B cell (primary cell): ENCODE results near the gene GPR15LG. TPM values are rescaled to one million over a fixed set of nuclear protein-coding genes. Genes with fewer than 3 reads are reported as not detected.

ENCODE experiments used
- ATAC-seq: fragments of 200-7000 bp; cut with Tn5 transposase; one replicate; pipeline ENCODE4 v1.10.0; 2021; ENCODE audit warnings: low read depth, mild to moderate bottlenecking, moderate number of reproducible peaks, moderate library complexity
- CTCF ChIA-PET: fragments of 350-600 bp; sonication (Branson Sonifier 250); formaldehyde crosslinking; loops from one replicate; lab custom pipeline; 2021; ENCODE audit warnings: antibody characterized with exemption, inconsistent platforms; lab: Charles Lee
- POLR2A ChIA-PET: fragments of 350-600 bp; sonication (Branson Sonifier 250); formaldehyde crosslinking; loops from one replicate; lab custom pipeline; 2021; ENCODE audit warnings: antibody characterized with exemption; lab: Charles Lee
- DNase-seq: peaks from one replicate; pipeline ENCODE4 v3.0.0; 2013
- H2AFZ ChIP-seq: 2 replicates; pipeline ENCODE4 v1.6.1; 2012; ENCODE audit warnings: mild to moderate bottlenecking, low read depth, low read length; ENCODE audit not compliant: insufficient read depth, poor library complexity, severe bottlenecking
- H3K27ac ChIP-seq, 2 donors: 1 replicate in 1 of 2; 2 replicates in 1 of 2; pipeline ENCODE4 v1.5.1; 2012 to 2013; ENCODE audit warnings: low read length in 2 of 2, mild to moderate bottlenecking in 2 of 2, moderate library complexity in 1 of 2
- H3K27me3 ChIP-seq, 4 experiments: fragments of 200-600 bp in 1 of 4; sonication (generic) in 1 of 4; replicated peaks in 1 of 4; 1 replicate in 2 of 4; 2 replicates in 2 of 4; pipeline versions ENCODE4 v1.6.1 to v1.7.0; 2013 to 2016; ENCODE audit warnings: low read length in 3 of 4, mild to moderate bottlenecking in 2 of 4, mixed read lengths in 1 of 4, moderate library complexity in 1 of 4; ENCODE audit not compliant: insufficient read depth in 4 of 4, control insufficient read depth in 3 of 4; ENCODE audit errors: control extremely low read depth in 1 of 4
- H3K36me3 ChIP-seq, 2 experiments: replicated peaks in 1 of 2; 1 replicate in 1 of 2; 2 replicates in 1 of 2; pipeline versions ENCODE4 v1.6.1 to v1.7.1; 2013; ENCODE audit warnings: low read length in 1 of 2; ENCODE audit not compliant: insufficient read depth in 2 of 2, control insufficient read depth in 1 of 2; ENCODE audit errors: control extremely low read depth in 1 of 2, extremely low read depth in 1 of 2
- H3K4me1 ChIP-seq, 2 donors: fragments of 200-600 bp in 1 of 2; sonication (generic) in 1 of 2; 1 replicate in 1 of 2; 2 replicates in 1 of 2; pipeline versions ENCODE4 v1.5.1 to v1.6.1; 2013 to 2017; ENCODE audit warnings: low read length in 2 of 2; ENCODE audit not compliant: control insufficient read depth in 2 of 2, insufficient read depth in 2 of 2
- H3K4me2 ChIP-seq: replicated peaks from 2 replicates; pipeline ENCODE3; 2012; ENCODE audit warnings: mild to moderate bottlenecking, low read depth, low read length; ENCODE audit not compliant: poor library complexity, severe bottlenecking
- H3K4me3 ChIP-seq, 5 experiments: fragments of 200-600 bp in 1 of 5; sonication (generic) in 1 of 5; 1 replicate in 3 of 5; 2 replicates in 2 of 5; pipeline versions ENCODE4 v1.5.1 to v1.7.0; 2011 to 2016; ENCODE audit warnings: low read length in 4 of 5, mild to moderate bottlenecking in 4 of 5, low read depth in 2 of 5, control low read depth in 1 of 5, moderate library complexity in 1 of 5; ENCODE audit not compliant: insufficient read depth in 1 of 5; ENCODE audit errors: control extremely low read depth in 1 of 5, extremely low read depth in 1 of 5
- H3K79me2 ChIP-seq: fragments of 200-600 bp; sonication (generic); one replicate; pipeline ENCODE4 v1.6.0; 2016; ENCODE audit warnings: low read length; ENCODE audit not compliant: control insufficient read depth, insufficient read depth
- H3K9ac ChIP-seq: fragments of 200-600 bp; sonication (generic); 2 replicates; pipeline ENCODE4 v1.6.1; 2017; ENCODE audit warnings: mild to moderate bottlenecking, low read length, moderate library complexity
- H3K9me3 ChIP-seq, 3 donors: one replicate each; pipeline versions ENCODE4 v1.6.1 to v1.7.1; 2013; ENCODE audit warnings: low read length in 2 of 3; ENCODE audit not compliant: control insufficient read depth in 2 of 3, insufficient read depth in 1 of 3; ENCODE audit errors: control extremely low read depth in 1 of 3
- H4K20me1 ChIP-seq: 2 replicates; pipeline ENCODE4 v1.6.0; 2012; ENCODE audit warnings: mild to moderate bottlenecking, low read length; ENCODE audit not compliant: insufficient read depth, control insufficient read depth, poor library complexity, severe bottlenecking
- H3K27ac Mint-ChIP-seq: one replicate; pipeline ENCODE4 v1.8.0; 2021; ENCODE audit warnings: mixed read lengths
- H3K27me3 Mint-ChIP-seq: one replicate; pipeline ENCODE4 v1.8.0; 2021; ENCODE audit warnings: mixed read lengths
- H3K4me1 Mint-ChIP-seq: one replicate; pipeline ENCODE4 v1.8.0; 2021; ENCODE audit warnings: mixed read lengths
- H3K4me3 Mint-ChIP-seq: one replicate; pipeline ENCODE4 v1.8.0; 2021; ENCODE audit warnings: mixed read lengths
- H3K9me3 Mint-ChIP-seq: one replicate; pipeline ENCODE4 v1.8.0; 2022; ENCODE audit warnings: mixed read lengths; ENCODE audit not compliant: insufficient read depth
- CTCF ChIP-seq: fragments of 200-600 bp; IDR thresholded peaks from one replicate; pipeline ENCODE4 v1.8.0; 2022; ENCODE audit warnings: antibody characterized with exemption, mild to moderate bottlenecking
- EZH2 ChIP-seq: IDR thresholded peaks from 2 replicates; pipeline ENCODE4 v1.6.1; 2012; ENCODE audit warnings: borderline replicate concordance, low read depth, mild to moderate bottlenecking, moderate library complexity, low read length; ENCODE audit not compliant: insufficient read depth, poor library complexity, severe bottlenecking
- WGBS: methylation state at CpG from one replicate; pipeline ENCODE4 v1.1.5; 2013; ENCODE audit warnings: missing lambda C conversion rate; ENCODE audit not compliant: insufficient coverage; 5-methylcytosine and 5-hydroxymethylcytosine counted together
- intact Hi-C: fragments of 100-400 bp; cut with micrococcal nuclease; formaldehyde crosslinking; loops from one replicate; pipeline ENCODE4 v1.10.0; 2022
- polyA plus RNA-seq: library from polyadenylated mRNA; depleted of rRNA; stranded (reverse); fragments of >200 nt; gene quantifications from 2 replicates; pipeline ENCODE4 v1.2.3, GENCODE V29; 2012
- total RNA-seq, 2 donors: library from RNA; stranded (reverse); fragments of 120-200 nt in 1 of 2; gene quantifications; 1 replicate in 1 of 2; 2 replicates in 1 of 2; pipeline versions ENCODE4 v1.2.3 to v1.2.4, GENCODE V29; 2013 to 2022

The GPR15LG gene
- total and polyA plus RNA-seq, 2 donors (not counting 1 experiment from before 2014, with no cell fraction given) = not detected

GRCh38 chr10:84201244-84201606 lies 27.6 kb downstream of the GPR15LG start:
- CTCF ChIA-PET = interaction anchor here (1.1 to 3.3 kb wide), 2 partner anchors 13 to 52 kb away, joined by 3 to 24 read pairs; no protein-coding TSS in a partner anchor
- H3K4me3 ChIP-seq = no peak overlapping the region
- TF ChIP-seq EZH2 (no peak), CTCF (no peak)
- intact Hi-C loops = no loop called here
- H4K20me1 ChIP-seq = no peaks in the 10 kb centered on the region
- no peaks in the 10 kb centered on the region for H3K79me2 ChIP-seq
- no peak overlapping the region for H3K27ac ChIP-seq
- H3K27ac Mint-ChIP-seq = no peak overlapping the region
- DNase-seq (no peak), ATAC-seq (no peak)
- peaks cover 0 to 18% (median 2%) of the 10 kb centered on the region in 4 experiments for H3K27me3 ChIP-seq
- H3K9ac ChIP-seq = no peak overlapping the region
- POLR2A ChIA-PET = no interaction called here
- no peaks in the 10 kb centered on the region for H3K36me3 ChIP-seq
- H3K4me1 Mint-ChIP-seq = no peaks in the 10 kb centered on the region
- H3K9me3 Mint-ChIP-seq = no peaks in the 10 kb centered on the region
- no peak overlapping the region for H3K4me2 ChIP-seq
- no peak overlapping the region for H2AFZ ChIP-seq
- H3K9me3 ChIP-seq = no peaks in the 10 kb centered on the region
- no peak overlapping the region for H3K4me3 Mint-ChIP-seq
- 81% methylated on average over 4 of the region's 6 CpGs for WGBS
- H3K27me3 Mint-ChIP-seq = peaks cover 26% of the 10 kb centered on the region
- H3K4me1 ChIP-seq = no peaks in the 10 kb centered on the region

- Histone ChIP-seq H3K4me2 (no peak overlapping the region), H3K9ac (no peak overlapping the region), H3K4me1 (no peaks in the 10 kb centered on the region), H3K27ac (no peak overlapping the region), H3K79me2 (no peaks in the 10 kb centered on the region), H2AFZ (no peak overlapping the region), H3K9me3 (no peaks in the 10 kb centered on the region), H4K20me1 (no peaks in the 10 kb centered on the region), H3K36me3 (no peaks in the 10 kb centered on the region), H3K4me3 (no peak overlapping the region), H3K27me3 (peaks cover 0 to 14% (median under 1%) of the 10 kb centered on the region in 4 experiments)
- ChIA-PET CTCF (interaction anchor here (3.3 kb wide), 1 partner anchor 53 kb away, joined by 24 read pairs; no protein-coding TSS in a partner anchor), POLR2A (no interaction called here)
- 93% methylated on average over 6 of the region's 11 CpGs for WGBS
- DNase-seq = no peak
- TF ChIP-seq EZH2 = no peak
- TF ChIP-seq CTCF = no peak
- Mint-ChIP-seq H3K27me3 (peaks cover 23% of the 10 kb centered on the region), H3K4me3 (no peak overlapping the region), H3K9me3 (no peaks in the 10 kb centered on the region), H3K4me1 (no peaks in the 10 kb centered on the region), H3K27ac (no peak overlapping the region)
- ATAC-seq = no peak
- intact Hi-C loops = no loop called here
Measured at GRCh38 chr10:84201682-84202081, 28.1 kb downstream of the GPR15LG start.
